GM12891 (cell line): Measurements from ENCODE around the gene ADAMTS17.

Source experiments
- PAX5 ChIP-seq: IDR thresholded peaks from 2 replicates; pipeline ENCODE4 v1.6.1; 2011; ENCODE audit warnings: low read length, moderate library complexity, mild to moderate bottlenecking; ENCODE audit not compliant: insufficient read depth, severe bottlenecking
- POLR2A ChIP-seq: IDR thresholded peaks from 2 replicates; pipeline ENCODE4 v1.6.1; 2011; ENCODE audit warnings: low read depth, low read length, control low read depth
- POLR2AphosphoS5 ChIP-seq: IDR thresholded peaks from 2 replicates; pipeline ENCODE4 v1.6.1; 2011; ENCODE audit warnings: low read depth, low read length, control low read depth
- SPI1 ChIP-seq: IDR thresholded peaks from 2 replicates; pipeline ENCODE4 v1.6.1; 2011; ENCODE audit warnings: low read depth, low read length, control low read depth
- TAF1 ChIP-seq: IDR thresholded peaks from 2 replicates; pipeline ENCODE4 v1.6.1; 2011; ENCODE audit warnings: low read depth, low read length, control low read depth

DNA sequence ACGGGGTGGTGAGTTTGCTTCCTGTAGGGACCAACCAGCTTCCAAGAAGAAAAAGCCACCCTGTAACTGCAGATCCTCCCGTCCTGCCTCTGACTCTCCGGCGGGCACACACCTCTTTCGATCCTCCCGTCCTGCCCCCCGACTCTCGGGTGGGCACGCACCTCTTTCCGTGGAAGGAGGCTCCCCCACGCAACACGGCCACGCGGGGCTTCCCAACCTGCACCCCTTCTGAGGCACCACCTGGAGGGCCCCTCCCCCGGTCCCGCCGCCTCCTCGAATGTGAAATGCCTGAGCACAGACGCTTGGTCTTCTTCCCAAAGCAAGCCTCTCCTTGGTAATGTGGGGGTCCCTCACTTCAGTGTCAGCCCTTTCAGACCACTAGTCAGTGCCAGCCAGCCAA lies 7.3 kb downstream of the ADAMTS17 start:
- TF ChIP-seq POLR2AphosphoS5 (no peak), POLR2A (no peak), TAF1 (no peak), SPI1 (no peak), PAX5 (no peak)
